B cell (primary cell): Measurements from ENCODE around the gene ISM1. TPM values are rescaled to one million over a fixed set of nuclear protein-coding genes. Genes with fewer than 3 reads are reported as not detected.

Experiments used
- ATAC-seq: fragments of 200-7000 bp; cut with Tn5 transposase; one replicate; pipeline ENCODE4 v1.10.0; 2021; ENCODE audit warnings: low read depth, mild to moderate bottlenecking, moderate number of reproducible peaks, moderate library complexity
- CTCF ChIA-PET: fragments of 350-600 bp; sonication (Branson Sonifier 250); formaldehyde crosslinking; loops from one replicate; lab custom pipeline; 2021; ENCODE audit warnings: antibody characterized with exemption, inconsistent platforms; lab: Charles Lee
- POLR2A ChIA-PET: fragments of 350-600 bp; sonication (Branson Sonifier 250); formaldehyde crosslinking; loops from one replicate; lab custom pipeline; 2021; ENCODE audit warnings: antibody characterized with exemption; lab: Charles Lee
- DNase-seq: peaks from one replicate; pipeline ENCODE4 v3.0.0; 2013
- H2AFZ ChIP-seq: 2 replicates; pipeline ENCODE4 v1.6.1; 2012; ENCODE audit warnings: mild to moderate bottlenecking, low read depth, low read length; ENCODE audit not compliant: insufficient read depth, poor library complexity, severe bottlenecking
- H3K27ac ChIP-seq, 2 donors: 1 replicate in 1 of 2; 2 replicates in 1 of 2; pipeline ENCODE4 v1.5.1; 2012 to 2013; ENCODE audit warnings: low read length in 2 of 2, mild to moderate bottlenecking in 2 of 2, moderate library complexity in 1 of 2
- H3K27me3 ChIP-seq, 4 experiments: fragments of 200-600 bp in 1 of 4; sonication (generic) in 1 of 4; replicated peaks in 1 of 4; 1 replicate in 2 of 4; 2 replicates in 2 of 4; pipeline versions ENCODE4 v1.6.1 to v1.7.0; 2013 to 2016; ENCODE audit warnings: low read length in 3 of 4, mild to moderate bottlenecking in 2 of 4, mixed read lengths in 1 of 4, moderate library complexity in 1 of 4; ENCODE audit not compliant: insufficient read depth in 4 of 4, control insufficient read depth in 3 of 4; ENCODE audit errors: control extremely low read depth in 1 of 4
- H3K36me3 ChIP-seq, 2 experiments: replicated peaks in 1 of 2; 1 replicate in 1 of 2; 2 replicates in 1 of 2; pipeline versions ENCODE4 v1.6.1 to v1.7.1; 2013; ENCODE audit warnings: low read length in 1 of 2; ENCODE audit not compliant: insufficient read depth in 2 of 2, control insufficient read depth in 1 of 2; ENCODE audit errors: control extremely low read depth in 1 of 2, extremely low read depth in 1 of 2
- H3K4me1 ChIP-seq, 2 donors: fragments of 200-600 bp in 1 of 2; sonication (generic) in 1 of 2; 1 replicate in 1 of 2; 2 replicates in 1 of 2; pipeline versions ENCODE4 v1.5.1 to v1.6.1; 2013 to 2017; ENCODE audit warnings: low read length in 2 of 2; ENCODE audit not compliant: control insufficient read depth in 2 of 2, insufficient read depth in 2 of 2
- H3K4me2 ChIP-seq: replicated peaks from 2 replicates; pipeline ENCODE3; 2012; ENCODE audit warnings: mild to moderate bottlenecking, low read depth, low read length; ENCODE audit not compliant: poor library complexity, severe bottlenecking
- H3K4me3 ChIP-seq, 5 experiments: fragments of 200-600 bp in 1 of 5; sonication (generic) in 1 of 5; 1 replicate in 3 of 5; 2 replicates in 2 of 5; pipeline versions ENCODE4 v1.5.1 to v1.7.0; 2011 to 2016; ENCODE audit warnings: low read length in 4 of 5, mild to moderate bottlenecking in 4 of 5, low read depth in 2 of 5, control low read depth in 1 of 5, moderate library complexity in 1 of 5; ENCODE audit not compliant: insufficient read depth in 1 of 5; ENCODE audit errors: control extremely low read depth in 1 of 5, extremely low read depth in 1 of 5
- H3K79me2 ChIP-seq: fragments of 200-600 bp; sonication (generic); one replicate; pipeline ENCODE4 v1.6.0; 2016; ENCODE audit warnings: low read length; ENCODE audit not compliant: control insufficient read depth, insufficient read depth
- H3K9ac ChIP-seq: fragments of 200-600 bp; sonication (generic); 2 replicates; pipeline ENCODE4 v1.6.1; 2017; ENCODE audit warnings: mild to moderate bottlenecking, low read length, moderate library complexity
- H3K9me3 ChIP-seq, 3 donors: one replicate each; pipeline versions ENCODE4 v1.6.1 to v1.7.1; 2013; ENCODE audit warnings: low read length in 2 of 3; ENCODE audit not compliant: control insufficient read depth in 2 of 3, insufficient read depth in 1 of 3; ENCODE audit errors: control extremely low read depth in 1 of 3
- H4K20me1 ChIP-seq: 2 replicates; pipeline ENCODE4 v1.6.0; 2012; ENCODE audit warnings: mild to moderate bottlenecking, low read length; ENCODE audit not compliant: insufficient read depth, control insufficient read depth, poor library complexity, severe bottlenecking
- H3K27ac Mint-ChIP-seq: one replicate; pipeline ENCODE4 v1.8.0; 2021; ENCODE audit warnings: mixed read lengths
- H3K27me3 Mint-ChIP-seq: one replicate; pipeline ENCODE4 v1.8.0; 2021; ENCODE audit warnings: mixed read lengths
- H3K4me1 Mint-ChIP-seq: one replicate; pipeline ENCODE4 v1.8.0; 2021; ENCODE audit warnings: mixed read lengths
- H3K4me3 Mint-ChIP-seq: one replicate; pipeline ENCODE4 v1.8.0; 2021; ENCODE audit warnings: mixed read lengths
- H3K9me3 Mint-ChIP-seq: one replicate; pipeline ENCODE4 v1.8.0; 2022; ENCODE audit warnings: mixed read lengths; ENCODE audit not compliant: insufficient read depth
- EZH2 ChIP-seq: IDR thresholded peaks from 2 replicates; pipeline ENCODE4 v1.6.1; 2012; ENCODE audit warnings: borderline replicate concordance, low read depth, mild to moderate bottlenecking, moderate library complexity, low read length; ENCODE audit not compliant: insufficient read depth, poor library complexity, severe bottlenecking
- WGBS: methylation state at CpG from one replicate; pipeline ENCODE4 v1.1.5; 2013; ENCODE audit warnings: missing lambda C conversion rate; ENCODE audit not compliant: insufficient coverage; 5-methylcytosine and 5-hydroxymethylcytosine counted together
- intact Hi-C: fragments of 100-400 bp; cut with micrococcal nuclease; formaldehyde crosslinking; loops from one replicate; pipeline ENCODE4 v1.10.0; 2022
- polyA plus RNA-seq: library from polyadenylated mRNA; depleted of rRNA; stranded (reverse); fragments of >200 nt; gene quantifications from 2 replicates; pipeline ENCODE4 v1.2.3, GENCODE V29; 2012
- total RNA-seq, 2 donors: library from RNA; stranded (reverse); fragments of 120-200 nt in 1 of 2; gene quantifications; 1 replicate in 1 of 2; 2 replicates in 1 of 2; pipeline versions ENCODE4 v1.2.3 to v1.2.4, GENCODE V29; 2013 to 2022
- TF ChIP-seq, protein P1 (sequence below): fragments of 200-600 bp; IDR thresholded peaks from one replicate; pipeline ENCODE4 v1.8.0; 2022; ENCODE audit warnings: antibody characterized with exemption, mild to moderate bottlenecking

ISM1 gene
- total and polyA plus RNA-seq, 2 donors (not counting 1 experiment from before 2014, with no cell fraction given) = not detected

DNA sequence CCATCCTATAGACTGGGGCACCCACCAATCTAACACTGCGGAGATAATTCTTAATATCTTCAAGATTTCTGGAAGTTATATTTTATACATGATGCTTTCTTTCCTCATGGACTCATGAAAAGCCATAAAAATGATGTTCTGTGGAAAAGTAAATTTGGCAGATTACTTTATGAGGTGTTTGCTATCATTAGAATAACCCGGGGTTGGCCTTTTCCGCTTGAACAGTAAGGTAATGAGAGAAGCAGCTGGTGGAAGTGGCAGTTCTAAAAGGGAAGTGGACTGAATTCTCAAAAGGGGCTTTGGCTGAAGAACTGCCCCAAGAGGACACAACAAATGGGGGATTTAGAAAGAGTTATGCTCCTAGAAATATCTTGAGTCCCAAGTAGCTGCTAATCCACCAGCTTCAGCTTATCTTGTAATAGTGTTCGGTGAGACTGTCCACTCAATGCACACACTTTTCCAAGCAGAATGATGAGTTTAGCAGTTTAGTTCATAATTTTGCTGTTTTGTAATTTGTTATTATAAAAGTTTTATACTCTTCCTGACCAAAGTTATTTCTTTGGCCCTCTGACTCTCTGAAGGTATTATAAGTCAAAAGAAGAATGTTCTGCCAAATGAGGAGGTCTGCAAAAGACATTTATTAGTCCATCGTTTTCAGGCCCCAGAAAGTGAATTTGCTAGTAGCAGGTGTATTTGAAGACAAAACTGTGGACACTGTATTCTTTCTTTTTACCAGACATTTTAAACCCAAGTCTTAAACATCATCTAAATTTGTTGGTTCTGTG, 2.9 kb downstream of the ISM1 start:
- no peak for ATAC-seq
- no peak overlapping the region for H3K4me2 ChIP-seq
- peaks cover 0 to 27% (median 9%) of the 10 kb centered on the region in 4 experiments for H3K27me3 ChIP-seq
- no peaks in the 10 kb centered on the region for H4K20me1 ChIP-seq
- peaks cover 19% of the 10 kb centered on the region for H3K4me1 Mint-ChIP-seq
- no peaks in the 10 kb centered on the region for H3K36me3 ChIP-seq
- H3K9me3 ChIP-seq = peaks cover 0 to 6% (median 0%) of the 10 kb centered on the region in 3 donors
- 15% methylated on average over 2 of the region's 5 CpGs for WGBS
- no peaks in the 10 kb centered on the region for H3K79me2 ChIP-seq
- no peak overlapping the region for H3K9ac ChIP-seq
- intact Hi-C loops = no loop called here
- H2AFZ ChIP-seq = no peak overlapping the region
- ChIA-PET POLR2A (no interaction called here), CTCF (no interaction called here)
- H3K4me3 ChIP-seq = no peak overlapping the region
- H3K27ac Mint-ChIP-seq = no peak overlapping the region
- H3K27ac ChIP-seq = no peak overlapping the region
- H3K9me3 Mint-ChIP-seq = peaks cover 2% of the 10 kb centered on the region
- no peak for DNase-seq
- TF ChIP-seq EZH2 = no peak
- TF ChIP-seq, protein P1, sequence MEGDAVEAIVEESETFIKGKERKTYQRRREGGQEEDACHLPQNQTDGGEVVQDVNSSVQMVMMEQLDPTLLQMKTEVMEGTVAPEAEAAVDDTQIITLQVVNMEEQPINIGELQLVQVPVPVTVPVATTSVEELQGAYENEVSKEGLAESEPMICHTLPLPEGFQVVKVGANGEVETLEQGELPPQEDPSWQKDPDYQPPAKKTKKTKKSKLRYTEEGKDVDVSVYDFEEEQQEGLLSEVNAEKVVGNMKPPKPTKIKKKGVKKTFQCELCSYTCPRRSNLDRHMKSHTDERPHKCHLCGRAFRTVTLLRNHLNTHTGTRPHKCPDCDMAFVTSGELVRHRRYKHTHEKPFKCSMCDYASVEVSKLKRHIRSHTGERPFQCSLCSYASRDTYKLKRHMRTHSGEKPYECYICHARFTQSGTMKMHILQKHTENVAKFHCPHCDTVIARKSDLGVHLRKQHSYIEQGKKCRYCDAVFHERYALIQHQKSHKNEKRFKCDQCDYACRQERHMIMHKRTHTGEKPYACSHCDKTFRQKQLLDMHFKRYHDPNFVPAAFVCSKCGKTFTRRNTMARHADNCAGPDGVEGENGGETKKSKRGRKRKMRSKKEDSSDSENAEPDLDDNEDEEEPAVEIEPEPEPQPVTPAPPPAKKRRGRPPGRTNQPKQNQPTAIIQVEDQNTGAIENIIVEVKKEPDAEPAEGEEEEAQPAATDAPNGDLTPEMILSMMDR = no peak
- H3K4me3 Mint-ChIP-seq = no peak overlapping the region
- peaks cover 10% of the 10 kb centered on the region in 2 donors for H3K4me1 ChIP-seq
- H3K27me3 Mint-ChIP-seq = peaks cover 36% of the 10 kb centered on the region

DNA sequence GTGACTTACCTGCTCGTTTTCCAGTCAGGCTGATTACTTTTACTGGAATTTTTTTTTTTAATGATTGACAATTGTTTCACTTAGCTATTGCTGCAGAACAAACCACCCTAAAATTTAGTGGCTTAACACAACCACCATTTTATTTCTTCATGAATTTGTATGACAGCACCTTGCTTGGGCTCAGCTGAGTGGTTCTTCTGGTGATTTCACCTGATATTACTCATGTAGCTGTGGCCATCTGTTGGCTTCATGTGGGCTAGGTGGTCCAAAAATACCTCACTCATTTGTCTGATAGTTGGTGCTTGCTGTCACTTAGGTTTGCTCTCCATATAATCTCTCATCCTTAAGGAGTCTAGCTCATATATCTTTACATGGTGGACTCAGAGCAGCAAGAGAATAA, 5.3 kb downstream of the ISM1 start:
- Histone ChIP-seq H3K79me2 (no peaks in the 10 kb centered on the region), H3K27me3 (peaks cover 0 to 11% (median 4%) of the 10 kb centered on the region in 4 experiments), H4K20me1 (no peaks in the 10 kb centered on the region), H3K27ac (no peak overlapping the region), H3K36me3 (no peaks in the 10 kb centered on the region), H3K4me2 (no peak overlapping the region), H3K4me3 (no peak overlapping the region), H3K9me3 (no peaks in the 10 kb centered on the region), H3K4me1 (no peaks in the 10 kb centered on the region), H3K9ac (no peak overlapping the region), H2AFZ (no peak overlapping the region)
- H3K27ac Mint-ChIP-seq = no peak overlapping the region
- TF ChIP-seq, protein P1 = no peak
- TF ChIP-seq EZH2 = no peak
- peaks cover 5% of the 10 kb centered on the region for H3K4me1 Mint-ChIP-seq
- ATAC-seq (no peak), DNase-seq (no peak)
- intact Hi-C loops = no loop called here
- H3K27me3 Mint-ChIP-seq = peaks cover 27% of the 10 kb centered on the region
- no peak overlapping the region for H3K4me3 Mint-ChIP-seq
- ChIA-PET CTCF (no interaction called here), POLR2A (no interaction called here)
- H3K9me3 Mint-ChIP-seq = peaks cover 2% of the 10 kb centered on the region
- WGBS = no CpG with 5 or more reads among the region's 1 CpG
